ENCODE results near the gene HS3ST1.

HS3ST1 gene

GRCh38 chr4:11428231-11428898, at the start of gene HS3ST1:
Gene HS3ST1 (minus strand): TSS chr4:11428894. CDS start chr4:11400005, 28,889 bp downstream.
- peak within 1 kb of the TSS; percentile 74 for H3K27ac ChIP-seq
- no peak for TF ChIP-seq ZFX (IDR thresholded peaks at IDR 0.05)
- TF ChIP-seq CTCF (conservative IDR thresholded peaks at IDR 0.05) = no peak

- H3K27ac ChIP-seq = no peak overlapping the region
- TF ChIP-seq CTCF (conservative IDR thresholded peaks at IDR 0.05) (no peak), ZFX (IDR thresholded peaks at IDR 0.05) (no peak)
Measured at GRCh38 chr4:11475871-11476270, 47.2 kb upstream of the HS3ST1 start.

GRCh38 chr4:11474146-11474545, 45.5 kb upstream of the HS3ST1 start:
- TF ChIP-seq ZFX (IDR thresholded peaks at IDR 0.05) (no peak), CTCF (conservative IDR thresholded peaks at IDR 0.05) (no peak)
- no peak overlapping the region for H3K27ac ChIP-seq

GRCh38 chr4:11472535-11472934, 43.8 kb upstream of the HS3ST1 start:
- no peak overlapping the region for H3K27ac ChIP-seq
- no peak for TF ChIP-seq ZFX (IDR thresholded peaks at IDR 0.05)
- TF ChIP-seq CTCF (conservative IDR thresholded peaks at IDR 0.05) = no peak

- TF ChIP-seq CTCF (conservative IDR thresholded peaks at IDR 0.05) (no peak), ZFX (IDR thresholded peaks at IDR 0.05) (no peak)
Measured at GRCh38 chr4:11471618-11472017, 42.9 kb upstream of the HS3ST1 start.

GRCh38 chr4:11471046-11471441, 42.4 kb upstream of the HS3ST1 start:
- H3K27ac ChIP-seq = no peak overlapping the region
- TF ChIP-seq CTCF (conservative IDR thresholded peaks at IDR 0.05) (no peak), ZFX (IDR thresholded peaks at IDR 0.05) (no peak)

More at GRCh38 chr4:11471618-11472017, 42.9 kb upstream of the HS3ST1 start:
- H3K27ac ChIP-seq = no peak overlapping the region

- TF ChIP-seq CTCF (conservative IDR thresholded peaks at IDR 0.05) = no peak
- no peak for TF ChIP-seq ZFX (IDR thresholded peaks at IDR 0.05)
- no peak overlapping the region for H3K27ac ChIP-seq
Measured at GRCh38 chr4:11470438-11471045, 41.8 kb upstream of the HS3ST1 start.

Data from C4-2B (cell line).